GM10847 (cell line): ENCODE data around the gene RALGPS1.

Experiments used
- POLR2A ChIP-seq: IDR thresholded peaks from 2 replicates; pipeline ENCODE4 v1.6.1; 2011; ENCODE audit not compliant: insufficient read length; ENCODE audit errors: extremely low read depth

RALGPS1 gene

DNA sequence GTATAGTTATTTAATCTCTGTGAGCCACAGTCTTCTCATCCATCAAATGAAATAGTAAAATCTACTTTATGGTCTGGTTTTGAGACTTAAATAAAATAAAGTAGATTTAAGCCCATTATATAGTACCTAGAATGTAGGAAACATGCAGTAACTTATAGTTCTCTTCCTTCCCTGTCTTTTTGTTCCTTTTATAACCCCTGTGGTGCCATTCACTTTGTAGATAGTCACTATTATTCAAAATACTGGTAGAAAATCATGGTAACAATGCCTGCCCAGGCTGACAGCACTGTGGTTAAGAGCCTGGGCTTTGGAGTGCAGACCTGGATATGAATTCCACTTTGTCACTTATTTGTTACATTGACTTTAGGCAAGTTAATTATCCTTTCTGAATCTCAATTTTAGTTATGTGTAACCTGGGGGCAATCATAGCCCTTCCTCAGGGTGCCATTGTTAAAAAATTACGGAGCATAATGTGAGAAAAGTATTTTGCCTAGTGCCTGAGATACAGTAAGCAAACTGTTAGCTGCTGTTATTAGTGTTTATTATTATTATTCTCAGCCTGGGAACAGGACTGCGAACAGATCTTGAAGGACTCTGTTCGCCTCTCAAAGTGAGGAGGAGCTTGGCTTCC lies 100.4 kb downstream of the RALGPS1 start:
- no peak for TF ChIP-seq POLR2A

DNA sequence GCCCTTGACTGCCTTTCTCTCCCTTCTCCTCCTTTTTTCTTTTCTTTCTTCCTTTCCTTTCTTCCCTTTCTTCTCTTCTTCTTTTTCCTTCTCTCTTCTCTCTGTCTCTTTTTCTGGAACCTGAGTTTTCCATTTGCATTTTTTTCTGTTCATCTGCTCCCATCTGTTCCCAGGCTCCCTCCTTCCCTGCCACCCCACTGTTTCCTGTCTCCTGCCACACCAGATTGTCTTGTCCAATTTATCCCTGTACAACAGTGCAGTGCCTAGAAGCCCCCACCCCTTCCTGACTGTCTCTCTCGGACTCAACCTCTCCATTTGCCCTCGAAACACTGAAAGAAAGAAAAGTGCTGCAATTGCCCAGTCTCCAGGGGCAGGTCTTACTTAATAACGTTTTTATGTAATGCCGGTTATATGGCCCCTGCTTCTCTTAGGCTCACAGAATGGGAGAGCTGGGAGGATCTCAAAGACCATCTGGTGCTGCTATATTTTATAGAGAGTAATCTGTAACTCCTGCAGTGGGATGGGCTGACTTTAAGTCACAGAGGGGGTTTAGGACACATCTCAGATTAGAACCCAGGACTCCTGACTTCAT lies 101.4 kb downstream of the RALGPS1 start:
- TF ChIP-seq POLR2A: no peak

GRCh38 chr9:127018935-127019334 lies 104.4 kb downstream of the RALGPS1 start:
- TF ChIP-seq POLR2A: no peak

DNA sequence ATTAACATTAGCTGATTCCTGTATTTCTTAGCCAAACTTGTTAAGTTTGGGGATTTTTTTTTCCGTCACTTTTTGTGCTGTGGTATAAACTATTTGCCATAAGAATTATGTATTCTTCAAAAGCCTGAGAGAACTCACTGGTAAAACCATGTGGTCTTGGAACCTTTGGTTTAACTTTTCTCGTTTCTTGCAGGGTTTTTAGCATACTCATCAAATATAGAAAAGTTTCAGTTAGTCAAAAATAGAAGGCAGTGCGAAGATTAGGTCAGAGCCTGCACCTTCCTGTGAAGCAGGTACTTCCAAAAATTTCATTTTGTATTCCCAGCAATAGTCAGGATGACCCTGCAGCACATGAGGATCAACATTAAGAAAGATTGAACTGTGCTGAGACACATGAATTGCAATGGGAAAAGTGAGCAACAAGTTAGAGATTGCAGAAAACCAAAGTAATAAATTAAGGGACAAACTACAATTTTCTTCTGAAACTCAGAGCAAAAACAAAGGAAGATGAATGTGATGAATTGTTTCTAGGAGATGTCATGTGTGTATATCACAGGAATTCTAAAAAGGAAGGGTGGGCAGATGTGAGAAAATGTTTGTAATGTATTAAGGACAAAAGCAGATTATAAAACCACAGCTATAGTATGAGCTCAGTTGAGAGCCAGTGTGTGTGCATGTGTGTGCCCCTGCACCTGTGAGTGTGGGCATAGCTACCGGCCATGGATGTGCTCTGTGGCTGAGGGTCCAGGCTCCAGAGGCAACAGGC lies 105.6 kb downstream of the RALGPS1 start:
- TF ChIP-seq POLR2A: no peak

- no peak for TF ChIP-seq POLR2A
These were observed 106.2 kb downstream of the RALGPS1 start for GRCh38 chr9:127020802-127021078.

DNA sequence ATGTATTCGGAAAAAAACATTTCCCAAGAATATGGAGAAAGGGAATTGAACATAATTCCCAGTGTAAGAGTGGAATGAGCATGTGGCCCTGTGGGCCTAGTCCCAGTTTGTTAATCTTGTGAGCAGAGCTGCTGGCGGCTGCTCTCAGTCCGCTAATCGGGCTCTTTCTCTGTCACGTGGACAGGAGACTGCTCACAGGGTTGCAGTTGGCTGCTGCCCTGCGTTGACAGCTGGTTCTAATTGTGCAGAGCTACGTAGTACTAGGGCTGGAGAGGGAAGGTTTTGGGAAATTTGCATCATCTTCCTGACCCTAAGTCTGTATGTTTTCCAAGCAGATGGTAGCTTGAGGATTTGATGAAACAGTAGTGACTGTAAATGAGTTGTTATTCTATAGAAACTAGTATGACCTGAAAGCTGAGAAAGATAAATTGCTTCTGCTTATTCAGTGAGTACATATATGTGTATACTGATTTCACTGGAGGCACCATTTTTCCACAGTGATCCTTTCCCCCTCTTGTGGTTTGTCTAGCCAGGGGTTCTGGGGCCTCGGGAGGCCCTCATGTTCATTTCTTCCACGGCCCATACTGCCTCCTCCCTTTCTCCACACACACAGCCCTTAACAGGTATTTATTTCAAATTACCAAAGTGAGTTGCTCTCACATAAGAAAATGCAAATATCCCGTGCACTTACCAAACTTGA lies 107.2 kb downstream of the RALGPS1 start:
- TF ChIP-seq POLR2A: no peak

DNA sequence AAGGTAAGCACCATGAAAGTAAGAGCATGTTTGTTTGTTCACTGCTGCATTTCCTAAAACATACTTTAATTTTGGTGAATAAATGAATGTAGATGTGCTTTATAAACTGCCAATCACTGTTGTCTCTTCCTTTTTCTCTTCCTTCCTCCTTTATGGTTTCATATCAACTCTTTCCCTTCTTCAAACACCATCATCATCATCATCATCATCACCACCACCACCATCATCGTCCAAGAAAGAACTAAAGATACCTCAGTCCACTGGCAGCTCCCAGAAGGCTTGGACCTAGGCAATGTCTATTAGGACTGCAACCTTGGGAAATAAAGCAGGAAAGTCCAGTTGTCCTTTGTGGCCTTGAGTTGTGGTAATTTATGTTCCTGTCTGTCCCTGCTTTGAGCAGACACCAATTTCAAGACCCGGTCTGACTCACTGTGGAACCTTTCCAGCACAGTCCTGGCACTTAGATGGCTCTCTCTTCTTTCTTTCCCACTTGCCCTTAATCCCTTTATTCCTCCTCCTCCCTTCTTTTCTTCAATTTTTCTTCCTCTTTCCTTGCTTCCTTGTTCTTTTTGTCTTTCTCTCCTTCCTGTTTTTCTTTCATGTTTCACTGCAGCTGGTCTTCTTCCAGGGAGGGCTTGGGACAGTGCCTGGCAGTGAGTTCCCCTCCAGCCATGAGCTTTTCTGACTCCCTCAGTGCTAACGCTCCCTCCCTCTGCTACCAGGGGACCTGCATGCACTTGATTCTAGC lies 108.5 kb downstream of the RALGPS1 start:
- TF ChIP-seq POLR2A: no peak

DNA sequence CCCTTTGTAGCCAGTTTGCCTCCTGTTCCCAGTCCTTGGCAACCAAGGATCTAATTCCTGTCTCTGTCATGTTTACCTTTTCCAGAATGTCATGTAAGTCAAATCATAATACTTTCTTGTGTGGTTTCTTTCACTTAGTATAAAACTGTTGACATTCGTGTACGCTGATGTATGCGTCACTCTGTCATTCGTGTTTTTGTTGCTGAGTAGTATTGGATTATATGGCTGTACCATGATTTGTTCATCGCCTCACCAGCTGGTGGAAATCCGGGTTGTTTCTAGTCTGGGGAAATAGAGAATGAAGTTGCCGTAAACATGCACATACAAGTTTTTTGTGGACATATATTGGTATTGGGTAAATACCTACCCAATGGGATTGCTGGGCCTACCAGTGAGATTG lies 110.5 kb downstream of the RALGPS1 start:
- no peak for TF ChIP-seq POLR2A

DNA sequence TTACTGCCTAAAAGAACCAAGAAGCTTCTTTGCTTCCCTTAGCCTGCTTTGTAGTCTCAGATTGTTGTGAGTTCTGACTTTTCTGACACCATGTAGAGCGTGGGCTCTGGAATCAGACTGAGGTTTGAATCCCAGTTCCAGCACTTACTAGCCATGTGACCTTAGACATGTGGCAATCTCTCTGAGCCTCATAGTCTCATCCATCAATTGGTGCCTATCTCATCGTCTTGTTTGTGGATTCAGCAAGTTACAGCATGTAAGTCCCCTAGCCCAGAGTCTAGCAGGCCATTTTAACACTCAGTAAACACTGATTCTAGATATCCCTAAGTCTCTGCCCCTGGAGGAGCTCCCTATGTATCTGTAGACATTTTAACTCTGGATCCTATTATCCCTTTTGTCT lies 113.1 kb downstream of the RALGPS1 start:
- no peak for TF ChIP-seq POLR2A

GRCh38 chr9:127029548-127029947 lies 115.0 kb downstream of the RALGPS1 start:
- no peak for TF ChIP-seq POLR2A

DNA sequence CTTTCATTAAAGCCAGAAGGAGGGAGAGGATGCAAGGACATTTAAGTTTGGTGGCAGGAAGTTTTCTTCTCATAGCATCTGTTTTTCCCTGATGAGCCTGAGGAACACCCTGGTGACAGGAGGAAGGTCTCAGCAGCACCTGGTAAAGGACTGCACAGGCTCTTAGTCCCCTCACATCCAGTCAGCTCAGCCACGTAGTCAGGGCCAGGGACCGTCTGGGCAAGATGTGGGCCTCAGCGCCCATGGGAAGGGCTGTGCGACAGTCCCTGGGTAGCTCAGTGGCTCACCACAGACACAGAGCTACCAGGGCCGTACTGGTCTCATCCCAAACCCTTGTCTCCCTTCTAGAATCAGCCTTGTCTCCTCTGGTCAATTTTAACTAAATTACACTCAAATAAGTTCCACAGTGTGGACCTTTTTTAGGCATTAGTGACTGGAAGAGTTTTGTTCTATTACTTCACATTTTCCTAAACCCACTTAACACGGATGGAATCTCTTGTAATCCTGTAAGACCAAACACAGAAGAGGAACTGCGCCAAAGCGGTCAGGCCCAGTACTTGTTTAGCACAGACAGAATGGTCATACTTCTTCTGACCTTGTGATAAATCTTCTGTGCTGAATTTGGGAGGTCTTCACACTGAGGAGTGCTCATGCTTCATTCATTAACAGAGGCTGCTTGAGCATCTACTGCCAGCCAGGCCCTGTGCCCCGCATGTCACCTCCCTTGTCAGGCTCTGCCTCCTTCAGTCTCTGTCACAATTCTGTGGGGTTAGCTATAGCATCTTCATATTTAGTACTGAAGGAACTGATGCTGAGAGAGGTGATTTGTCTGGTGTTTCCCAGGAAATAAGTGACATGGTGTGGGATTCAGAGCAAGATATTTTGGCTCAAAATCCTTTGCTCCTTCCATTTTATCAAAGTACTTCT lies 116.5 kb downstream of the RALGPS1 start:
- no peak for TF ChIP-seq POLR2A

DNA sequence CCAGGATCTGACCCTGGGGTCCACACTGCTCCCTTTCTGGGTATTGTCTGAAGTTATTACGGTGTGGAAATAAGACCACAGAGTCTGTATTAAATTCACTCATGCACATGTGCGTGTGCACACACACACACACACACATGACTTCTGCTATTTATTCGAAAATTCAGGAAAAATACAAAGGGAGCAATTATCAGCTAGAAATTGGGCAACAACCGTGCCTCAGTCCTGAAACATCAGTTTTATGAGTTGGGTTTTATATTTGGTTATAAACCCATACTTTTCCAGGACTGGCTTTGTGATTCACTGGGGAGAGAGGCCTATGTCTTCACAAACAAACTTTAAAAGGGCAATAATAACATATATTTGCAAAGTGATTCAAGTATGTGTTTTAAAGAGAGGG lies 117.7 kb downstream of the RALGPS1 start:
- TF ChIP-seq POLR2A: no peak

GRCh38 chr9:127033061-127033460 lies 118.5 kb downstream of the RALGPS1 start:
- no peak for TF ChIP-seq POLR2A

- no peak for TF ChIP-seq POLR2A
These were observed 119.2 kb downstream of the RALGPS1 start for GRCh38 chr9:127033789-127034188.
